GM21390 (cell line): ENCODE measurements around the gene PTPN3.
"Not testable (repeated sequence)": the region's sequence is repeated elsewhere in the genome, so short reads cannot be mapped to it uniquely, and the experiment has no call there.

Experiments
- ATAC-seq: cut with Tn5 transposase; IDR thresholded peaks from one replicate; pipeline ENCODE4 v1.9.1; 2021; ENCODE audit not compliant: unreplicated experiment

The PTPN3 gene

GRCh38 chr9:109401169-109401989 lies 96.7 kb downstream of the PTPN3 start:
- peak; percentile 29 for ATAC-seq

- ATAC-seq, result peak; percentile 69
These were observed 98.8 kb downstream of the PTPN3 start for GRCh38 chr9:109399258-109399767.

GRCh38 chr9:109391176-109391575 lies 106.9 kb downstream of the PTPN3 start:
- ATAC-seq, result no peak

GRCh38 chr9:109387856-109388255 lies 110.3 kb downstream of the PTPN3 start:
- no peak for ATAC-seq

GRCh38 chr9:109387206-109387605 lies 110.9 kb downstream of the PTPN3 start:
- ATAC-seq, result no peak

GRCh38 chr9:109385499-109385898 lies 112.6 kb downstream of the PTPN3 start:
- no peak for ATAC-seq

- no peak for ATAC-seq
These were observed 114.2 kb downstream of the PTPN3 start for GRCh38 chr9:109383947-109384346.

- no peak for ATAC-seq
These were observed 114.8 kb downstream of the PTPN3 start for GRCh38 chr9:109383356-109383755.

- ATAC-seq, result no peak
These were observed 115.5 kb downstream of the PTPN3 start for GRCh38 chr9:109382585-109382984.

- ATAC-seq, result no peak
These were observed 115.9 kb downstream of the PTPN3 start for GRCh38 chr9:109382182-109382581.

GRCh38 chr9:109381011-109381729 lies 116.9 kb downstream of the PTPN3 start:
- peak; percentile 54 for ATAC-seq

- no peak for ATAC-seq
These were observed 118.6 kb downstream of the PTPN3 start for GRCh38 chr9:109379513-109379912.

- ATAC-seq, result no peak
These were observed 119.8 kb downstream of the PTPN3 start for GRCh38 chr9:109378316-109378715.

- no peak for ATAC-seq
These were observed 125.9 kb downstream of the PTPN3 start for GRCh38 chr9:109372246-109372645.

GRCh38 chr9:109371374-109371773 lies 126.7 kb downstream of the PTPN3 start:
- ATAC-seq, result no peak

GRCh38 chr9:109369285-109369684 lies 128.8 kb downstream of the PTPN3 start:
- peak; percentile 93 for ATAC-seq

GRCh38 chr9:109360771-109361170 lies 137.3 kb downstream of the PTPN3 start:
- ATAC-seq, result no peak

GRCh38 chr9:109358968-109359603 lies 139.0 kb downstream of the PTPN3 start:
- not testable (repeated sequence) for ATAC-seq

- no peak for ATAC-seq
These were observed 142.4 kb downstream of the PTPN3 start for GRCh38 chr9:109355564-109356297.

GRCh38 chr9:109354190-109354589 lies 143.9 kb downstream of the PTPN3 start:
- no peak for ATAC-seq

GRCh38 chr9:109351032-109351431 lies 147.1 kb downstream of the PTPN3 start:
- ATAC-seq, result no peak
